Stimulated activated CD4-positive, alpha-beta T cell treated with anti-CD3 and anti-CD28 coated beads, Interleukin-1b, Interleukin-23, amount 100 ng/mL, for 1 hour (primary cell): ENCODE results near the gene JOSD2.
A peak's percentile ranks its signal among the peaks of the same experiment; 100 is the strongest.

Experiments used
- DNase-seq, 2 donors: peaks; one replicate each; pipeline ENCODE4 v3.0.0-alpha.2; 2020; ENCODE audit warnings: low read depth in 2 of 2

JOSD2 gene

GRCh38 chr19:50496189-50497021 lies 14.6 kb downstream of the JOSD2 start:
- DNase-seq: no peak

GRCh38 chr19:50495020-50495531 lies 15.9 kb downstream of the JOSD2 start:
- DNase-seq: no peak

GRCh38 chr19:50494186-50495019 lies 16.6 kb downstream of the JOSD2 start:
- no peak for DNase-seq

DNA sequence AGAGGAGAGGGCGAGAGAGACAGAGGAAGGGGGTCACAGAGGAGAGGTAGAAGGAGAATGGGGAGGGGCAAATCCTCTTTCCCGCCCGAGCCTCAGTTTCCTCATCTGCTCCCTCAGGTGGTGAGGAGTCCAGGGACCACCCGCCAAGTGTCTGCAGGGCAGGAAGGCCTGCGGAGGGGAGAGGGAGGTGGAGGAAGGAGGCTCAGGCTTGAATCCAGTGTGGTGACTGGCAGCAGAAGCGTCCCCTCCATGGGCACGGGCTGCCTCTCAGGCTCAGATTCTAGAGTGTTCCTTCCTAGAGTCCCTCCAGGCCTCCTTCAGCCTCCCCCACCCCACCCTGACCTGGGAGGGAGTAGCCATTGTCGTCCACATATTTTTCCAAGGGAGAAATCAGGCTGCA lies 17.8 kb downstream of the JOSD2 start:
- DNase-seq: no peak

DNA sequence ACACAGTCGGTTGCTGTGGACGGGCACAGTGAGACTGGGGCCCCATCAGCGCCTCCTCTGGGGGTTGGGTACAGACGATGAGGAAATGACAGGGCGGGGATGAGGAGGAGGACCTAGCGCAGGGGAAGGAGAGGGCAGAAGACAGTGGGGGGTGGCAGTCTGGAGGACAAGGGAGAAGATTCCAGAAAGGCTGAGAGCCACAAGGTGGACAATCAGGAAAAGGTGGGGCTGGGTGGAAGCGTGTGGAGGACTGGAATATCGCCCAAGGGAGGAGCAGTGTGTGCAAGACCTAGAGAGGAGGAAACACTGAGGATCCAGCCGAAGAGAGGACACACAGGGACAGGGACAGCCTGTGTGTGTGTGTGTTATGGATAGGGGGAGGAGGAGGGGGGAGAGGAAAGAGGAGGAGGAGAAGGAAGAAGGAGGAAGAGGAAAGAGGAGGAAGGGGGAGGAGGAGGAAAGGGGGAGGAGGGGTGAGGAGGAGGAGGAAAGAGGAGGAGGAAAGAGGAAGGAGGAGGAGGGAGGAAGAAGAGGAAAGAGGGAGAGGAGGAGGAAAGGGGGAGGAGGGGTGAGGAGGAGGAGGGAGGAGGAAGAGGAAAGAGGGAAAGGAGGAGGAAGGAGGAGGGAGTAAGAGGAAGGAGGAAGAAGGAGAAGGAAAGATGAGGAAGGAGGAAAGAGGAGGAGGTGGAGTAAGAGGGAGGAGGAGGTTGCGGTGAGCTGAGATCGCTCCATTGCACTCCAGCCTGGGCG lies 18.5 kb downstream of the JOSD2 start:
- DNase-seq: no peak

DNA sequence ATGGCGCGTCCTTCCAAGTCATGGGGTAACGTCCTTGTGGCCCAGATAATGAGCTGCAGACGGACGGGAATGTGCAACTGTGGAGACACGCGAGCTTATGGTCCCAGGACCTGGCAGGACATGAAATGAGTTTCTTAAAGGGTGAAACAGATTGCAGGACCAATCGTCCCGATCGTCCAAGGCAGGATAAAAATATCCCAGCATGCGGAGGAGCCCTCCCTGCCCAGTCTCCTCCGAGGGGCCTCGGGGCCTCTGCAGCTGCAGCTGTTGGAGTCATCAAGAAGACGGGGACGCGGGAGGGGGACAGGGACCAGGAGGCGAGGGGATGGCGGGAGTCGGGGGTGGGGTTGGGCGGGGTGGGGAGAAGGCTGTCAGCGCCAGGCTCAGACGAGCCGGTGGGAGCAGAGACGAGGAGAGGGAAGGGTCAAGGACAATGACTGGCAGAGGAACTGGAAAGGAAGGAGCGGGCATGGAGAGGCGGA lies 20.0 kb downstream of the JOSD2 start:
- no peak for DNase-seq

- DNase-seq: no peak
Measured at GRCh38 chr19:50490411-50490811, 20.6 kb downstream of the JOSD2 start.

- DNase-seq: no peak
Measured at GRCh38 chr19:50489461-50490011, 21.5 kb downstream of the JOSD2 start.

DNA sequence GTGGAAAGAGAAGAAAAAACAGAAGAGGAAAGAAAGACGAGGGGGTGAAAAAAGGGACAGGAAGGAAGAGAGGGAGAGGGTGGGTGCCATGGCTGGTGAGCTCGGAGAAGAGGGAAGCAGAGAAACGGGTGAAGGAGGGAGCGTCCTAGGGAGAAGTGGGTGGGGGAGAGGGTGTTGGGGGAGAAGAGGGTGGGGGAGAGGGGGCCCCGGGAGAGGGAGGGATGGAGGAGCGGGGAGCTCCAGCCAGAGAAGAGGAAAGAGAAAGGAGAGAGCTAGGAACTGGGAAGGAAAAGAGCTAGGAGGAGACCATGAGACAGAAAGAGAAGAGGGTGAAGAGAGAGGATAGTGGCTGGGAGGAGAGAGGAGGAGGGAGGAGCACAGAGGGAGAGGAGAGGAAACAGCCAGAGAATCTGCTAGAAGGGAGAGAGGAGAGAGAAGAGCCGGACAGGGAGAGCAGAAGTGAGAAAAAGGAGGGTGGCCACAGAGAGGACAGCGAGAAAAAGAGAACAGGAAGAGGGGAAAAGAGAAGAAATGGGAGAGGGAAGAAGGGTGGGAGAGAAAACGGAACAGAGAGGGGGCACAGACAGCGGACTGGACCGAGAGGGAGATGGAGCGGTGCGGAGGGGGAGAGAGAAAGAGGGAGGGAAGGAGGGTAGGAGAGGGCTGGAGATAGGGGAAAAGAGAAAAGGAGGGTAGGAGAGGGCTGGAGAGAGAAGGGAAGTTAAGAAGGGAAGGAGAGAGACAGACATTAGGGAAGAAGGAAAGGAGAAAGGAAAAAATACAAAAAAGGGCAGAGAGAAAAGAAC lies 22.4 kb downstream of the JOSD2 start:
- DNase-seq: no peak

GRCh38 chr19:50486823-50487515 lies 24.0 kb downstream of the JOSD2 start:
- DNase-seq: peak in 1 of 2 donors; percentile 30

GRCh38 chr19:50485284-50485955 lies 25.6 kb downstream of the JOSD2 start:
- DNase-seq: no peak

GRCh38 chr19:50482916-50483315 lies 28.1 kb downstream of the JOSD2 start:
- no peak for DNase-seq

DNA sequence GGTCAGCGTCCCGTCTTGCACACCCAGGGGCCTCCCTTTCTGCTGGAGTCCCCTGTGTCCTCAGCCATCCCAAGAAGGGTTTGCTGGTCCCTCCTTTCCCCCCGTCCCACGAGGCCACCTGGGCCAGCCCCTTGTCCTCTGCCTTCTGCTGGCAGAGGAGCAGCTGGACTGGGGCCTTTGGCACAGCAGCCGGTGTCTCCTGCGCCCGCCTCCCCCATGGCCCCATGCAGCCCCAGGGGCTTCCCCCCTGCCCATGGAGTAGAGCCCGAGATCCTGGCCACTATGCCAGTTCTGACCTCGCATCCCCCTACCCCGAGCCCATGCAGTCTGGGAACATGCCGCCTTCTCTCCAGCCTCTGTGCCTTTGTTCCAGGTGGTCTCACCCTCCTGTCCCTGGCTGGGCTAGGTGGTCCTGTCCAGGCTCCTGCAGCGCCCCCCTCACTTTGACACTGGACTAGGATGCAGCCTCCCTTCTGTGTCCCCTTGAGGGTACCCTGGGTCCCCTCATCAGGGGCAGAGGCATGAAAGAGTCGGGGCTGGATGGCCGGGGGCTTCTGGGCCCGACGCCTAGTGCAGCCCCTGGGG lies 28.6 kb downstream of the JOSD2 start:
- no peak for DNase-seq

- DNase-seq: no peak
Measured at GRCh38 chr19:50481351-50482149, 29.4 kb downstream of the JOSD2 start.

- DNase-seq: no peak
Measured at GRCh38 chr19:50480281-50481111, 30.5 kb downstream of the JOSD2 start.

DNA sequence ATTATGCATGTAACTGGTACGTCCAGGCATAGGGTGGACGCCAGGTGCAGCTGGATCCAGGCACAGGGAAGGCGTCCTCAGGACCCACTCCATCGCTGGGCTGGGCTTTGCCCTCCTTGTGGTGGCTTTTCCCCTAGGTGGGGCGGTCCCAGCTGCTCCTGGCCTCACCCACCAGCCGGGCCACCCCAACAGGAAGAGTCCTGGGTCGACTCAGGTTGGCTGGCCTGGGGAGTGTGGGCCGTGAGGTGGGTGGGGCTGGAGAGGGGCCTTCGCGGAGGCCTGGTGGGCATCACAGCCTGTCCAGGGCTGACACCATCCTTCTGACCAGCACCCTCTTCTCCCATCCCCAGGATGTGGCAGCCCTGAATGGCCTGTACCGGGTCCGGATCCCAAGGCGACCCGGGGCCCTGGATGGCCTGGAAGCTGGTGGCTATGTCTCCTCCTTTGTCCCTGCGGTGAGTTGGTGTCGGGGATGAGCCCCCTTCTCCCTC lies 31.2 kb downstream of the JOSD2 start:
- DNase-seq: no peak
